AG08395 (cell line): Measurements from ENCODE around the gene NPAS2.
A peak's percentile ranks its signal among the peaks of the same experiment; 100 is the strongest.

Experiments used
- DNase-seq: peaks from one replicate; pipeline ENCODE4 v3.0.0; 2012; ENCODE audit warnings: mixed read lengths, low spot score

Gene NPAS2

GRCh38 chr2:100988630-100989417 lies 168.9 kb downstream of the NPAS2 start:
- DNase-seq = peak; percentile 76

- DNase-seq = no peak
Observed at GRCh38 chr2:100989666-100990065, 169.7 kb downstream of the NPAS2 start.

GRCh38 chr2:100990166-100990565 lies 170.2 kb downstream of the NPAS2 start:
- DNase-seq = no peak

GRCh38 chr2:100990650-100991403 lies 170.9 kb downstream of the NPAS2 start:
- no peak for DNase-seq

- DNase-seq = no peak
Observed at GRCh38 chr2:100991404-100991773, 171.4 kb downstream of the NPAS2 start.

- no peak for DNase-seq
Observed at GRCh38 chr2:100992262-100992661, 172.3 kb downstream of the NPAS2 start.

- no peak for DNase-seq
Observed at GRCh38 chr2:100993294-100993693, 173.4 kb downstream of the NPAS2 start.

- DNase-seq = no peak
Observed at GRCh38 chr2:100995309-100996075, 175.6 kb downstream of the NPAS2 start.

- DNase-seq = no peak
Observed at GRCh38 chr2:100997509-100998234, 177.7 kb downstream of the NPAS2 start.

GRCh38 chr2:100998235-100998573 lies 178.3 kb downstream of the NPAS2 start:
- DNase-seq = no peak

- no peak for DNase-seq
Observed at GRCh38 chr2:100999995-101000394, 180.1 kb downstream of the NPAS2 start.

- DNase-seq = peak; percentile 99
Observed at GRCh38 chr2:101001691-101002561, 182.0 kb downstream of the NPAS2 start, which contains the start of gene RPL31. TSS of gene RPL31 (plus strand) at chr2:101002289. CDS start at chr2:101002702, 413 bp downstream.

- no peak for DNase-seq
Observed at GRCh38 chr2:101002562-101003277, 182.8 kb downstream of the NPAS2 start.

- no peak for DNase-seq
Observed at GRCh38 chr2:101003278-101003775, 183.4 kb downstream of the NPAS2 start.

- DNase-seq = no peak
Observed at GRCh38 chr2:101004620-101005325, 184.8 kb downstream of the NPAS2 start.

GRCh38 chr2:101006065-101006715 lies 186.3 kb downstream of the NPAS2 start:
- DNase-seq = no peak

- DNase-seq = no peak
Observed at GRCh38 chr2:101007415-101008345, 187.7 kb downstream of the NPAS2 start.

GRCh38 chr2:101011152-101011551 lies 191.2 kb downstream of the NPAS2 start:
- DNase-seq = no peak
